Astrocyte (in vitro differentiated cells and primary cell): ENCODE results near the gene DNAJC22.

Experiments
- EZH2 ChIP-seq: IDR thresholded peaks from 2 replicates; pipeline ENCODE4 v1.6.1; 2012; ENCODE audit warnings: mild to moderate bottlenecking, low read length, inconsistent platforms; ENCODE audit not compliant: insufficient read depth
- TF ChIP-seq, protein P1 (sequence below): IDR thresholded peaks from 2 replicates; pipeline ENCODE4 v1.5.1; 2011; ENCODE audit warnings: low read depth, mild to moderate bottlenecking, inconsistent platforms, low read length, moderate library complexity; ENCODE audit not compliant: insufficient read depth

- TF ChIP-seq, protein P1, sequence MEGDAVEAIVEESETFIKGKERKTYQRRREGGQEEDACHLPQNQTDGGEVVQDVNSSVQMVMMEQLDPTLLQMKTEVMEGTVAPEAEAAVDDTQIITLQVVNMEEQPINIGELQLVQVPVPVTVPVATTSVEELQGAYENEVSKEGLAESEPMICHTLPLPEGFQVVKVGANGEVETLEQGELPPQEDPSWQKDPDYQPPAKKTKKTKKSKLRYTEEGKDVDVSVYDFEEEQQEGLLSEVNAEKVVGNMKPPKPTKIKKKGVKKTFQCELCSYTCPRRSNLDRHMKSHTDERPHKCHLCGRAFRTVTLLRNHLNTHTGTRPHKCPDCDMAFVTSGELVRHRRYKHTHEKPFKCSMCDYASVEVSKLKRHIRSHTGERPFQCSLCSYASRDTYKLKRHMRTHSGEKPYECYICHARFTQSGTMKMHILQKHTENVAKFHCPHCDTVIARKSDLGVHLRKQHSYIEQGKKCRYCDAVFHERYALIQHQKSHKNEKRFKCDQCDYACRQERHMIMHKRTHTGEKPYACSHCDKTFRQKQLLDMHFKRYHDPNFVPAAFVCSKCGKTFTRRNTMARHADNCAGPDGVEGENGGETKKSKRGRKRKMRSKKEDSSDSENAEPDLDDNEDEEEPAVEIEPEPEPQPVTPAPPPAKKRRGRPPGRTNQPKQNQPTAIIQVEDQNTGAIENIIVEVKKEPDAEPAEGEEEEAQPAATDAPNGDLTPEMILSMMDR, result no peak
- TF ChIP-seq EZH2, result no peak
Measured at GRCh38 chr12:49355913-49356312, 9.2 kb downstream of the DNAJC22 start.
